COLO668 (cell line): ENCODE results near the gene INTS6L.
"Not testable (repeated sequence)": the region's sequence is repeated elsewhere in the genome, so short reads cannot be mapped to it uniquely, and the experiment has no call there.

Experiments used
- DNase-seq: peaks from one replicate; lab custom pipeline; 2025; ENCODE audit not compliant: unreplicated experiment; lab: John Stamatoyannopoulos, UW

INTS6L gene

DNA sequence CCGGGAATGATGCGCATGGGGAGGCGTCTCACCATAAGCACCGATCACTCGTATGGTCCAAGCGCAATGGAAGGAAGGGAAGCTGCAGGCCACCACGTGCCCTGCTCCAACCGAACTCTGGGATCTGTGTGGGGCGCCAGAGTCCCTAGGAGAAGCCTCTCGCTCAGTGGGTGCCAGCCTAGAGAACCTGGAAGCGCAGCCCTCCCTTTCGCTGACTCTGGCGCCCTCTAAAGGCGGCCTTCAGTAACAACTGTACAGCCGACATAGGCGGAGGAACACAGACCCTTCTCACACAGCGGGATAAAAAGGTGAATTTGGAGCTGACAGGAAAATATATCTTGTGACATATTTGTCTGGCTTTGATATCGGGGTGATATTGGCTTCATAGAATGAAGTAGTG lies 76.0 kb downstream of the INTS6L start:
- DNase-seq: peak; percentile 22

DNA sequence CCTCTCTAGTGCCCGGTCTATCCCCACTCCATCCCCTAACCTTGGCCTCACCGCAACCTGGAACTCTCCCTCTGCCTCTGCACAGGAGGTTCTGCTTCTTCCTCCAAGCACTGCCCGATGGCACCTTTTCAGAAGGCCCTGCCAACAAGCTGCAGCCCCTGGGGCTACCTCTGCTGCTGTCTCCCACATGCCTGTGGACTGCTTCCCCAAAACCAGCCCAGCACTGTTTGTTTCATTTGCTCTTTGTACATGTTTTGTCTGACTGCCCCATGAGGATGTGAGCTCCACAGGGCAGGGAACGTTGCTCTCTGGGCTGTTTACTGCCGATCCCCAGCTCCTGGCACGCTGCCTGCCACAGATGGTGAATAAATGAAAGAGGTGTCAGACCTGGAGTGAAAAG lies 85.4 kb downstream of the INTS6L start:
- no peak for DNase-seq

DNA sequence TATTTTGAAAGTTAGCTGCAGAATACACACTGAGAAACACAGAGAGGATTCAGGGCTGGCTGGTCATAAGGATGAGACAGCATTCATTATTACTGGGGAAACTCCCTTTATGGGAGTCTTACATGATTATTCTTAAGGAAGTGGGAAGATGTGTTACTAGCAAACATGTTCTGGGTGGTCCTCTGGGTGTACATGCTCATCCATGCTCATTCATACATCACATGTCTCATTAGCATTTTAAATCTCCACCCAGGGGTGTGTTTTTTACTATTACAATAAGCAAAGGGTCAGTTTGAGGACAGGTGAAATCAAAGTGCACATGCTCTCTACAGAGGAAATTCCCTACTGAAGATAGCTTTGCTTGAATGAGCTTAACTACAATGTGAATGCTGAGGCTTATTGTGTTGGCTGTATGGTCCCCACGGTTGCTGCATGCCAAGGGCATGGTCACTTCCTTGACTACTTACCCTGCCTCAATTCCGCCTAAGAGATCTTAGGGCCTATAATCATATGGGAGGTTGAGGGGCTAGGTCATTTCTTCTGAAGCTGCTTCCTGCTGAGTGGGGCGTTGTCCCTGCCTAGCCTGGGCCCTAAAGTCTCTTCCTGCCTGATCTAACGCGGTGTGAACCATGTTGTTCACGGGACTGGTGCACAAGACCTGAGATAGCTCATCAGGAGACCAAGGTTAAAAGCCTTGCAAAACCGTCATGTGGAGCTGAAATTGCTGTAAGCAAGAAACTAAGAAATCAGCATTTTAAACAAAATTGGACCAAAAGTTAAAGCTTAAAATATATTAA lies 104.1 kb downstream of the INTS6L start:
- not testable (repeated sequence) for DNase-seq

DNA sequence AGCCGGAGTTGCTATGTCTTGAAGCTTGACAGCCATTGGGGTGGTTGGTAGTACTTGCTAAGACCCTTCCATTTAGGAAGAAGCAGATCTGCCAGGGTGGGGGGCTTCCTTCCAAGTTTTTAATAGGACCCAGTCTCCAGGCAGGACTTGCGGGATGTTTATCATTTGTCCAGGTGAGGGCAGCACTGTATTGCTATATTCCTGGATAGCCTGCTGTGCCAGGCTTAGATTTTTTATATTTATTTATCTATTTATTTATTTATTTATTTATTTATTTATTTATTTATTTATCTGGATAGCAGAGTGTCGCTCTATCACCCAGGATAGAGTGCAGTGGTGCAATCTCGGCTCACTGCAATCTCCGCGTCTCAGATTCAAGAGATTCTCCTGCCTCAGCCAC lies 105.5 kb downstream of the INTS6L start:
- DNase-seq: no peak

DNA sequence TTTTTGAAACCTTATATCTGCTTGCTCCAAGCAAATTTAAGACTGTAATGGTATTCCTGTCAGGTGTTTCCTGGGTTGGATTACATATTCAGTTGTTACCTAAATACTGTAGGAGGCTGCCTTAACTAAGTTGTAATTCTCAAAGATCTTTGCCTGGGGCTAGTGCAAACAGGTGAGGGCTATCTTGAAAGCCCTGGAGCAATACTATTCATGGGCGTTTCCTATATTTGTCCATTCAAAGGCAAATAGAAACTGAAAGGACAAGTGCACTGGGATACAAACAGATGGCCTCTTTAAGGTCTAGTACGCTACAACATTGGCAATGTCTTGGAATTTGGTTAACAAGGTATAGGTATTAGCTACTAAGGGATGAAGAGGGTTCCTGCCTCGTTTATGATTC lies 108.9 kb downstream of the INTS6L start:
- no peak for DNase-seq
